ENCODE data around the gene PDZD4. TPM values are rescaled to one million over a fixed set of nuclear protein-coding genes. Genes with fewer than 3 reads are reported as not detected.

The PDZD4 gene
- polyA plus RNA-seq, 1 of the 3 experiments (the other 2 are of a cell fraction) = 1.9 TPM

DNA sequence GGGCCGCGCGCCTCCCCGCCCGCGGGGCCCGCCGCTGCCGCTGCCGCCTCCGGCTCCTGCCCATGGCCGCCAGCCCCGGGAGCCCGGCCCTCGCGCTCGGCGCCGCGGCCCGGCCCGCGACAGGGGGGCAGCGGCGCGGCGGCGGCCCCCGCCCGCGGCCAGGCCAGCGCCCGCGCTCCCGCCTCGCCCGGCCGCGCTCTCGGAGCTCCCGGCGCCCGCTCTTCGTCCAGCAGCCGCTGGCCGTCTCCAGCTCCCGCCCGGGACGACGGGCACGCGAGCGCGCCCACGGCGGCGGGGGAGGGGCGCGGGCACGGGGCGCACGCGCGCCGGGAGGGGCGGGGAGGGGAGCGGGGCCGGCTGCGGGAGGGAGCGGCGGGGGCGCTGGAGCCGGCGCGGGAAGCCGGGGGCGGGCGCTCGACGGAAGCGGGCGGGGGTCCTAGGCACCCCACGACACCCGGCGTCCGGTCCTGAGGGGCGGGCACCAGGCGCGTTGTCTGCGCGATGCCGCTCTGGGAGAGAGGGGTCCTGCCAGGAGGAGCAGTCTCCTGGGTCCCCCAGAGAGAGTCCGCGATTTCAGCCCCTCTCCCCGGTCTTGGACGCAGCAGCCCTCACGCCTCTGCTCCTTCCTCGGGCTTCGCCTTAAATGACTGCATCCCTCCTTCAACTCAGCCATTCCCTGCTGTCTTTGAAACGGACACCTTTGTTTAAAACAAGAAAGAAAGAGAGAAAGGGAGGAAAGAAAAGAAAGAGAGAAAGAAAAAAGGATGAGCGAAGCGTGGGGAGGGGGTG lies 490 bp upstream of the PDZD4 start:
- Histone ChIP-seq H3K27me3 (ENCODE audit: insufficient read depth) (peaks cover 65% of the 10 kb centered on the region), H2AFZ (ENCODE audit: low read depth) (no peak overlapping the region)
- POLR2A ChIA-PET = no interaction called here

DNA sequence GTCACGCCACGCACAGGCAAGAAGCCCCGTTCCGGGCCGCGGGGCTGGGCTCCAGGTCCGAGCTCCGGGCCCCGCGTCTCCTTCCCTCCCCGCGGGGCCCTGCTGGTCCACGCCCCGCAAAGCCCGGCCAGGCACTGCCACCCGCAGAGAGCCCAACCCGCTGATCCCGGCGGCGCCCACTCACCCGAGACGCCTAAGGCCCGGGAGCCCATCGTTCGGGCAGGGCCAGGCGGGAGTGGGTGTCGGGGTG lies 870 bp downstream of the PDZD4 start:
- Histone ChIP-seq H2AFZ (ENCODE audit: low read depth) (no peak overlapping the region), H3K27me3 (ENCODE audit: insufficient read depth) (peaks cover 60% of the 10 kb centered on the region), H3K27ac (ENCODE audit: low read depth in 2 of 2, low read length in 1 of 2) (no peak overlapping the region), H3K9me3 (no peaks in the 10 kb centered on the region), H3K4me2 (peak overlapping the region; percentile 74), H4K20me1 (ENCODE audit: insufficient read depth) (peaks cover 5% of the 10 kb centered on the region; the same call in 1 of the 2 replicates), H3K4me3 (ENCODE audit: low read depth in 2 of 2, low read length in 1 of 2) (peak overlapping the region; percentile 46 to 57), H3K9ac (no peak overlapping the region), H3K36me3 (replicated peaks in 1 of 2; ENCODE audit: control insufficient read depth in 1 of 2, insufficient read depth in 2 of 2, low read length in 1 of 2) (no peaks in the 10 kb centered on the region), H3K4me1 (ENCODE audit: control insufficient read depth in 1 of 2, insufficient read depth in 2 of 2, low read depth in 1 of 2, low read length in 1 of 2) (peaks cover 0 to 2% of the 10 kb centered on the region in 2 experiments; a peak in 1 of 4 replicates), H3K9me2 (no peaks in the 10 kb centered on the region), H3F3A (replicated peaks; ENCODE audit: insufficient read depth) (peaks cover 5% of the 10 kb centered on the region), H3K79me2 (ENCODE audit: insufficient read depth) (no peaks in the 10 kb centered on the region)
- POLR2A ChIA-PET = no interaction called here
- CTCF ChIA-PET = interaction anchor here (0.6 to 1.2 kb wide), 5 partner anchors 40 to 117 kb away, joined by 3 read pairs; no protein-coding TSS in a partner anchor
- 4% methylated on average over 4 of the region's 27 CpGs for WGBS (ENCODE audit: low lambda C conversion rate)
- DNase-seq = peak; percentile 59
- TF ChIP-seq TEAD4 (IDR thresholded peaks at IDR 0.05; ENCODE audit: borderline replicate concordance, insufficient read depth) (no peak), SIN3A (IDR thresholded peaks at IDR 0.05; ENCODE audit: borderline replicate concordance, low read depth, low read length) (no peak), EP300 (IDR thresholded peaks at IDR 0.05; ENCODE audit: borderline replicate concordance in 1 of 2, low read depth in 1 of 2, low read length in 1 of 2) (no peak), EZH2phosphoT487 (IDR thresholded peaks at IDR 0.05; ENCODE audit: borderline replicate concordance, low read depth) (no peak), FOSL2 (IDR thresholded peaks at IDR 0.05; ENCODE audit: borderline replicate concordance, low read depth) (no peak)
- TF ChIP-seq, protein P1, sequence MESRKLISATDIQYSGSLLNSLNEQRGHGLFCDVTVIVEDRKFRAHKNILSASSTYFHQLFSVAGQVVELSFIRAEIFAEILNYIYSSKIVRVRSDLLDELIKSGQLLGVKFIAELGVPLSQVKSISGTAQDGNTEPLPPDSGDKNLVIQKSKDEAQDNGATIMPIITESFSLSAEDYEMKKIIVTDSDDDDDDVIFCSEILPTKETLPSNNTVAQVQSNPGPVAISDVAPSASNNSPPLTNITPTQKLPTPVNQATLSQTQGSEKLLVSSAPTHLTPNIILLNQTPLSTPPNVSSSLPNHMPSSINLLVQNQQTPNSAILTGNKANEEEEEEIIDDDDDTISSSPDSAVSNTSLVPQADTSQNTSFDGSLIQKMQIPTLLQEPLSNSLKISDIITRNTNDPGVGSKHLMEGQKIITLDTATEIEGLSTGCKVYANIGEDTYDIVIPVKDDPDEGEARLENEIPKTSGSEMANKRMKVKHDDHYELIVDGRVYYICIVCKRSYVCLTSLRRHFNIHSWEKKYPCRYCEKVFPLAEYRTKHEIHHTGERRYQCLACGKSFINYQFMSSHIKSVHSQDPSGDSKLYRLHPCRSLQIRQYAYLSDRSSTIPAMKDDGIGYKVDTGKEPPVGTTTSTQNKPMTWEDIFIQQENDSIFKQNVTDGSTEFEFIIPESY (IDR thresholded peaks at IDR 0.05; ENCODE audit: borderline replicate concordance, low read depth) = no peak
- TF ChIP-seq, protein P2, sequence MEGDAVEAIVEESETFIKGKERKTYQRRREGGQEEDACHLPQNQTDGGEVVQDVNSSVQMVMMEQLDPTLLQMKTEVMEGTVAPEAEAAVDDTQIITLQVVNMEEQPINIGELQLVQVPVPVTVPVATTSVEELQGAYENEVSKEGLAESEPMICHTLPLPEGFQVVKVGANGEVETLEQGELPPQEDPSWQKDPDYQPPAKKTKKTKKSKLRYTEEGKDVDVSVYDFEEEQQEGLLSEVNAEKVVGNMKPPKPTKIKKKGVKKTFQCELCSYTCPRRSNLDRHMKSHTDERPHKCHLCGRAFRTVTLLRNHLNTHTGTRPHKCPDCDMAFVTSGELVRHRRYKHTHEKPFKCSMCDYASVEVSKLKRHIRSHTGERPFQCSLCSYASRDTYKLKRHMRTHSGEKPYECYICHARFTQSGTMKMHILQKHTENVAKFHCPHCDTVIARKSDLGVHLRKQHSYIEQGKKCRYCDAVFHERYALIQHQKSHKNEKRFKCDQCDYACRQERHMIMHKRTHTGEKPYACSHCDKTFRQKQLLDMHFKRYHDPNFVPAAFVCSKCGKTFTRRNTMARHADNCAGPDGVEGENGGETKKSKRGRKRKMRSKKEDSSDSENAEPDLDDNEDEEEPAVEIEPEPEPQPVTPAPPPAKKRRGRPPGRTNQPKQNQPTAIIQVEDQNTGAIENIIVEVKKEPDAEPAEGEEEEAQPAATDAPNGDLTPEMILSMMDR (IDR thresholded peaks at IDR 0.05) = no peak

More for the DNA sequence above, 490 bp upstream of the PDZD4 start:
- Histone ChIP-seq H3K9me2 (no peaks in the 10 kb centered on the region), H3K9ac (no peak overlapping the region), H3F3A (replicated peaks; ENCODE audit: insufficient read depth) (peaks cover 5% of the 10 kb centered on the region), H3K9me3 (no peaks in the 10 kb centered on the region), H3K4me2 (no peak overlapping the region), H3K4me1 (ENCODE audit: control insufficient read depth in 1 of 2, insufficient read depth in 2 of 2, low read depth in 1 of 2, low read length in 1 of 2) (peaks cover 0 to 2% of the 10 kb centered on the region in 2 experiments; a peak in 1 of 4 replicates), H4K20me1 (ENCODE audit: insufficient read depth) (peaks cover 5% of the 10 kb centered on the region; the same call in 1 of the 2 replicates), H3K79me2 (ENCODE audit: insufficient read depth) (no peaks in the 10 kb centered on the region), H3K4me3 (ENCODE audit: low read depth in 2 of 2, low read length in 1 of 2) (peak overlapping the region in 1 of 2 experiments; percentile 46; a peak in 2 of 4 replicates), H3K36me3 (replicated peaks in 1 of 2; ENCODE audit: control insufficient read depth in 1 of 2, insufficient read depth in 2 of 2, low read length in 1 of 2) (no peaks in the 10 kb centered on the region), H3K27ac (ENCODE audit: low read depth in 2 of 2, low read length in 1 of 2) (peak overlapping the region in 1 of 2 experiments; percentile 50; a peak in 1 of 4 replicates)
- CTCF ChIA-PET = no interaction called here
- DNase-seq = peak; percentile 79
- TF ChIP-seq SMC3 (IDR thresholded peaks at IDR 0.05; ENCODE audit: low read depth, low read length) (no peak), EP300 (IDR thresholded peaks at IDR 0.05; ENCODE audit: borderline replicate concordance in 1 of 2, low read depth in 1 of 2, low read length in 1 of 2) (no peak), ELF1 (IDR thresholded peaks at IDR 0.05) (no peak)
- 15% methylated on average over 14 of the region's 102 CpGs for WGBS (ENCODE audit: low lambda C conversion rate)
